Heart left ventricle (tissue), 16 donors: ENCODE data around the gene TOR4A. TPM values are rescaled to one million over a fixed set of nuclear protein-coding genes. Genes with fewer than 3 reads are reported as not detected.

Experiments
- ATAC-seq, 4 donors: fragments of 200-7000 bp; cut with Tn5 transposase; one replicate each; pipeline ENCODE4 v1.9.1; 2020 to 2022; ENCODE audit warnings: moderate library complexity in 4 of 4, mild to moderate bottlenecking in 3 of 4, moderate number of reproducible peaks in 1 of 4
- DNase-seq, 5 donors: peaks; one replicate each; pipeline ENCODE4 v3.0.0-alpha.2; 2020
- H3K27ac ChIP-seq, 12 donors: fragments of 200-600 bp; sonication (generic) in 4 of 12; one replicate each; pipeline versions ENCODE4 v1.5.0 to v1.8.0; 2016 to 2022; ENCODE audit warnings: mild to moderate bottlenecking in 2 of 12
- H3K27me3 ChIP-seq, 9 donors: fragments of 200-600 bp; sonication (generic) in 2 of 9; one replicate each; pipeline versions ENCODE4 v1.5.1 to v1.8.0; 2016 to 2022; ENCODE audit warnings: mild to moderate bottlenecking in 3 of 9
- H3K36me3 ChIP-seq, 9 donors: fragments of 200-600 bp; sonication (generic) in 2 of 9; one replicate each; pipeline versions ENCODE4 v1.5.0 to v1.8.0; 2018 to 2022; ENCODE audit warnings: mild to moderate bottlenecking in 2 of 9
- H3K4me1 ChIP-seq, 12 donors: fragments of 200-600 bp; sonication (generic) in 4 of 12; one replicate each; pipeline versions ENCODE4 v1.5.0 to v1.8.0; 2016 to 2022; ENCODE audit warnings: mild to moderate bottlenecking in 3 of 12
- H3K4me3 ChIP-seq, 12 donors: fragments of 200-600 bp; sonication (generic) in 4 of 12; one replicate each; pipeline versions ENCODE4 v1.5.0 to v1.8.0; 2017 to 2022; ENCODE audit warnings: mild to moderate bottlenecking in 9 of 12, moderate library complexity in 4 of 12
- H3K9me3 ChIP-seq, 12 donors: fragments of 200-600 bp; sonication (generic) in 4 of 12; one replicate each; pipeline versions ENCODE4 v1.5.0 to v1.8.0; 2016 to 2022; ENCODE audit warnings: mild to moderate bottlenecking in 1 of 12
- POLR2A ChIP-seq, 2 donors: fragments of 450-650 bp; IDR thresholded peaks; one replicate each; pipeline ENCODE4 v1.6.1; 2017; ENCODE audit warnings: antibody characterized with exemption in 2 of 2, mild to moderate bottlenecking in 2 of 2, moderate library complexity in 2 of 2
- WGBS, 4 donors: extraction: QIAGEN DNeasy Blood & Tissue Kit in 2 of 4; methylation state at CpG; one replicate each; pipeline versions ENCODE4 v1.1.5 to v1.1.7; 2013 to 2018; 5-methylcytosine and 5-hydroxymethylcytosine counted together
- intact Hi-C, 10 donors: fragments of 100-400 bp; cut with DNase I; formaldehyde crosslinking; loops; one replicate each; pipeline versions ENCODE4 v1.11.1 to v1.14.2; 2022
- polyA plus RNA-seq, 2 donors: library from polyadenylated mRNA; stranded (reverse); fragments of 200-250 nt; gene quantifications; one replicate each; pipeline ENCODE4 v1.2.3, GENCODE V29; 2013
- total RNA-seq, 9 donors: library from RNA; depleted of rRNA in 2 of 9; stranded (reverse); fragments of >200 nt in 2 of 9; fragmentation: NEBNext Ultra II Directional in 3 of 9; extraction: Animal tissue kit (Norgen Biotek cat#: 25700) in 3 of 9; gene quantifications; one replicate each; pipeline versions ENCODE4 v1.1.0 to v1.2.4, GENCODE V29; 2016 to 2023
- TF ChIP-seq, protein P1 (sequence below), 12 donors: fragments of 200-600 bp; sonication (generic) in 4 of 12; IDR thresholded peaks; one replicate each; pipeline versions ENCODE4 v1.5.0 to v1.8.0; 2018 to 2022; ENCODE audit warnings: antibody characterized with exemption in 12 of 12, mild to moderate bottlenecking in 5 of 12
- donor health status: ischemic (EF 13 %, LVEDD 7.1; RV severe dilation, severe dysfunction).
- donor health status: healthy with polysubstance abuse.
- donor health status: DM: no; HTN: yes; CAD: no.
- donor health status: DM: no; HTN: no; CAD: no.
- donor health status: ischemic (EF 25% LVEDD 6.9; RV normal size, moderate dysfunction).
- donor health status: ischemic (EF 25% LVEDD 5.7; RV mildly dilated, moderate dysfunction).
- donor health status: healthy.
- donor health status: DM: yes; HTN: yes; CAD: no.
- donor health status: ischemic (EF 35%, LVEDD 5.7; RV mildly dilated, moderate dysfunction).
- donor health status: nonischemic (EF 11% LVEDD 7.7; RV severe dilation, severe dysfunction).
- donor health status: DM: yes; HTN: yes; CAD: no.
- donor health status: PGD.
- donor health status: ischemic (EF 29% LVEDD 5.4; RV normal size, mild dysfunction).
- donor health status: nonischemic (EF 23%, LVEDD 6.1; RV moderate dilation, normal function).

The TOR4A gene
- total and polyA plus RNA-seq, 11 donors, result 6.6 to 46.4 (median 16.4) TPM

DNA sequence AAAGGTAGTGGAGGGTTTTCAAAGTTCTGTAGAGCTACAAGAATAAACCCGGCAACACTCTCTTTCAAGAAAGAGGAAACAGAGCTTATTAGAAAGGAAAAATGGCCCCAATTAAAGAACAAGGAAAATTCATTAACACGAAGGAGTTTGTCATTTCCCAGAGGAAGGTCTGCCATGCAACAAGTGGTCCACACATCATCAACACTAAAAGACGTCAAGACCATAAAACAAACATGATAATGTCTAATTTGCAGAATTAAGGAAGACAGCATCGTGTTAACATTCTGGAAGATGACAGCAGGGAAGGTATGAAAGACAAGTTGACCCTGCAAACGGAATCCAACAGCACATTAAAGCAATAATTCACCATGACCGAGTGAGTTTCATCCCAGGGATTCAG, 53.2 kb downstream of the TOR4A start:
- ATAC-seq, result no peak
- H3K27me3 ChIP-seq, result no peaks in the 10 kb centered on the region
- no peaks in the 10 kb centered on the region for H3K4me1 ChIP-seq
- no peak for DNase-seq
- WGBS, 4 donors, result 80 to 86% (median 85%) methylated on average over 6 of the region's 6 CpGs
- intact Hi-C loops, result no loop called here
- H3K4me3 ChIP-seq, result no peak overlapping the region
- H3K27ac ChIP-seq, result no peak overlapping the region
- no peak for TF ChIP-seq POLR2A (IDR thresholded peaks at IDR 0.05)
- TF ChIP-seq, protein P1, sequence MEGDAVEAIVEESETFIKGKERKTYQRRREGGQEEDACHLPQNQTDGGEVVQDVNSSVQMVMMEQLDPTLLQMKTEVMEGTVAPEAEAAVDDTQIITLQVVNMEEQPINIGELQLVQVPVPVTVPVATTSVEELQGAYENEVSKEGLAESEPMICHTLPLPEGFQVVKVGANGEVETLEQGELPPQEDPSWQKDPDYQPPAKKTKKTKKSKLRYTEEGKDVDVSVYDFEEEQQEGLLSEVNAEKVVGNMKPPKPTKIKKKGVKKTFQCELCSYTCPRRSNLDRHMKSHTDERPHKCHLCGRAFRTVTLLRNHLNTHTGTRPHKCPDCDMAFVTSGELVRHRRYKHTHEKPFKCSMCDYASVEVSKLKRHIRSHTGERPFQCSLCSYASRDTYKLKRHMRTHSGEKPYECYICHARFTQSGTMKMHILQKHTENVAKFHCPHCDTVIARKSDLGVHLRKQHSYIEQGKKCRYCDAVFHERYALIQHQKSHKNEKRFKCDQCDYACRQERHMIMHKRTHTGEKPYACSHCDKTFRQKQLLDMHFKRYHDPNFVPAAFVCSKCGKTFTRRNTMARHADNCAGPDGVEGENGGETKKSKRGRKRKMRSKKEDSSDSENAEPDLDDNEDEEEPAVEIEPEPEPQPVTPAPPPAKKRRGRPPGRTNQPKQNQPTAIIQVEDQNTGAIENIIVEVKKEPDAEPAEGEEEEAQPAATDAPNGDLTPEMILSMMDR (IDR thresholded peaks at IDR 0.05), result no peak
- H3K36me3 ChIP-seq, result no peaks in the 10 kb centered on the region
- peaks cover 0 to under 1% (median 0%) of the 10 kb centered on the region in 12 donors for H3K9me3 ChIP-seq

- intact Hi-C loops, result no loop called here
- TF ChIP-seq POLR2A (IDR thresholded peaks at IDR 0.05), result no peak
- TF ChIP-seq, protein P1 (IDR thresholded peaks at IDR 0.05), result no peak
- Histone ChIP-seq H3K27ac (no peak overlapping the region), H3K4me3 (no peak overlapping the region), H3K4me1 (no peaks in the 10 kb centered on the region), H3K27me3 (no peaks in the 10 kb centered on the region), H3K9me3 (peaks cover 0 to 13% (median 3%) of the 10 kb centered on the region in 12 donors), H3K36me3 (peaks cover 0 to 5% (median 0%) of the 10 kb centered on the region in 9 donors)
- ATAC-seq, result no peak
- WGBS, 4 donors, result 94 to 97% (median 95%) methylated on average over 9 of the region's 9 CpGs
- no peak for DNase-seq
These were observed 54.4 kb downstream of the TOR4A start for GRCh38 chr9:137331929-137332328.

Other genes with a start within 250 kb of the TOR4A start
- 10 to 100 TPM; 19.1 to 44.3 (median 33.4) TPM for gene ABCA2, start 249.5 kb upstream of the TOR4A start, total RNA-seq
- 10 to 100 TPM; 13.1 to 30.6 TPM for gene ABCA2, start 249.5 kb upstream of the TOR4A start, polyA plus RNA-seq
- under 1 TPM in 2 of 9 donors, not detected in 7; 0.15 to 0.48 TPM for gene FUT7, start 245.6 kb upstream of the TOR4A start, total RNA-seq
- under 1 TPM in 1 of 2 donors, not detected in 1; 0.17 TPM for gene FUT7, start 245.6 kb upstream of the TOR4A start, polyA plus RNA-seq
- gene NPDC1, start 231.5 kb upstream of the TOR4A start, total RNA-seq, result 100 to 1,000 TPM in 1 of 9 donors, 10 to 100 TPM in 8; 45.1 to 114 (median 55.1) TPM
- gene NPDC1, start 231.5 kb upstream of the TOR4A start, polyA plus RNA-seq, result 10 to 100 TPM; 38.4 to 71.7 TPM
- 1 to 10 TPM in 8 of 9 donors, under 1 TPM in 1; 0.85 to 2.9 (median 1.2) TPM for gene ENTPD2, start 223.7 kb upstream of the TOR4A start, total RNA-seq
- gene ENTPD2, start 223.7 kb upstream of the TOR4A start, polyA plus RNA-seq, result 1 to 10 TPM in 1 of 2 donors, under 1 TPM in 1; 0.50 to 1.2 TPM
- gene SAPCD2, start 207.2 kb upstream of the TOR4A start, total RNA-seq, result 1 to 10 TPM in 1 of 9 donors, under 1 TPM in 8; 0.09 to 2.0 (median 0.20) TPM
- under 1 TPM; 0.15 to 0.22 TPM for gene SAPCD2, start 207.2 kb upstream of the TOR4A start, polyA plus RNA-seq
- 10 to 100 TPM in 4 of 9 donors, 1 to 10 TPM in 5; 5.9 to 15.1 (median 9.4) TPM for gene UAP1L1, start 200.2 kb upstream of the TOR4A start, total RNA-seq
- gene UAP1L1, start 200.2 kb upstream of the TOR4A start, polyA plus RNA-seq, result 10 to 100 TPM in 1 of 2 donors, 1 to 10 TPM in 1; 3.9 to 12.4 TPM
- gene MAN1B1, start 190.7 kb upstream of the TOR4A start, total RNA-seq, result 10 to 100 TPM; 17.6 to 40.6 (median 21.7) TPM
- gene MAN1B1, start 190.7 kb upstream of the TOR4A start, polyA plus RNA-seq, result 10 to 100 TPM; 26.7 to 29.5 TPM
- 100 to 1,000 TPM in 8 of 9 donors, 10 to 100 TPM in 1; 96.6 to 137 (median 119) TPM for gene DPP7, start 163.0 kb upstream of the TOR4A start, total RNA-seq
- gene DPP7, start 163.0 kb upstream of the TOR4A start, polyA plus RNA-seq, result 100 to 1,000 TPM; 112 to 260 TPM
- gene GRIN1, start 138.6 kb upstream of the TOR4A start, total RNA-seq, result not detected
- gene GRIN1, start 138.6 kb upstream of the TOR4A start, polyA plus RNA-seq, result under 1 TPM in 1 of 2 donors, not detected in 1; 0.10 TPM
- gene LRRC26, start 107.7 kb upstream of the TOR4A start, total RNA-seq, result not detected
- gene LRRC26, start 107.7 kb upstream of the TOR4A start, polyA plus RNA-seq, result not detected
- gene TMEM210, start 105.7 kb upstream of the TOR4A start, total RNA-seq, result not detected
- not detected for gene TMEM210, start 105.7 kb upstream of the TOR4A start, polyA plus RNA-seq
- gene ANAPC2, start 89.2 kb upstream of the TOR4A start, total RNA-seq, result 10 to 100 TPM; 14.3 to 35.9 (median 28.9) TPM
- gene ANAPC2, start 89.2 kb upstream of the TOR4A start, polyA plus RNA-seq, result 10 to 100 TPM; 26.6 to 33.4 TPM
- gene SSNA1, start 89.0 kb upstream of the TOR4A start, total RNA-seq, result 100 to 1,000 TPM in 2 of 9 donors, 10 to 100 TPM in 7; 46.0 to 123 (median 59.9) TPM
- gene SSNA1, start 89.0 kb upstream of the TOR4A start, polyA plus RNA-seq, result 100 to 1,000 TPM; 120 to 161 TPM
- gene TPRN, start 77.0 kb upstream of the TOR4A start, total RNA-seq, result 10 to 100 TPM; 11.5 to 18.0 (median 16.6) TPM
- gene TPRN, start 77.0 kb upstream of the TOR4A start, polyA plus RNA-seq, result 10 to 100 TPM; 12.5 to 16.7 TPM
- 10 to 100 TPM; 30.8 to 43.7 (median 39.9) TPM for gene TMEM203, start 72.1 kb upstream of the TOR4A start, total RNA-seq
- gene TMEM203, start 72.1 kb upstream of the TOR4A start, polyA plus RNA-seq, result 10 to 100 TPM; 49.8 to 52.0 TPM
- gene NDOR1, start 72.0 kb upstream of the TOR4A start, total RNA-seq, result 1 to 10 TPM; 4.5 to 9.6 (median 6.1) TPM
- gene NDOR1, start 72.0 kb upstream of the TOR4A start, polyA plus RNA-seq, result 1 to 10 TPM; 6.2 to 9.2 TPM
- 10 to 100 TPM in 7 of 9 donors, 1 to 10 TPM in 2; 6.9 to 34.1 (median 22.5) TPM for gene RNF208, start 55.5 kb upstream of the TOR4A start, total RNA-seq
- 10 to 100 TPM in 1 of 2 donors, 1 to 10 TPM in 1; 9.3 to 72.7 TPM for gene RNF208, start 55.5 kb upstream of the TOR4A start, polyA plus RNA-seq
- gene CYSRT1, start 52.6 kb upstream of the TOR4A start, total RNA-seq, result under 1 TPM in 6 of 9 donors, not detected in 3; 0.22 to 0.61 (median 0.29) TPM
- gene CYSRT1, start 52.6 kb upstream of the TOR4A start, polyA plus RNA-seq, result under 1 TPM; 0.14 to 0.27 TPM
- not detected for gene RNF224, start 50.2 kb upstream of the TOR4A start, total RNA-seq
- gene RNF224, start 50.2 kb upstream of the TOR4A start, polyA plus RNA-seq, result not detected
- not detected for gene SLC34A3, start 46.8 kb upstream of the TOR4A start, total RNA-seq
- gene SLC34A3, start 46.8 kb upstream of the TOR4A start, polyA plus RNA-seq, result not detected
- 100 to 1,000 TPM; 244 to 769 (median 456) TPM for gene TUBB4B, start 36.4 kb upstream of the TOR4A start, total RNA-seq
- 100 to 1,000 TPM; 705 to 900 TPM for gene TUBB4B, start 36.4 kb upstream of the TOR4A start, polyA plus RNA-seq
- under 1 TPM in 2 of 9 donors, not detected in 7; 0.23 to 0.31 TPM for gene STPG3, start 26.4 kb upstream of the TOR4A start, total RNA-seq
- under 1 TPM in 1 of 2 donors, not detected in 1; 0.61 TPM for gene STPG3, start 26.4 kb upstream of the TOR4A start, polyA plus RNA-seq
- 10 to 100 TPM; 32.5 to 55.5 (median 38.1) TPM for gene NELFB, start 22.4 kb upstream of the TOR4A start, total RNA-seq
- gene NELFB, start 22.4 kb upstream of the TOR4A start, polyA plus RNA-seq, result 10 to 100 TPM; 31.4 to 77.8 TPM
- gene NRARP, start 24.5 kb downstream of the TOR4A start, total RNA-seq, result 10 to 100 TPM in 5 of 9 donors, 1 to 10 TPM in 4; 6.4 to 15.8 (median 10.3) TPM
- gene NRARP, start 24.5 kb downstream of the TOR4A start, polyA plus RNA-seq, result 1 to 10 TPM; 1.6 to 4.2 TPM
- 10 to 100 TPM in 2 of 9 donors, 1 to 10 TPM in 7; 4.1 to 12.9 (median 8.6) TPM for gene EXD3, start 145.4 kb downstream of the TOR4A start, total RNA-seq
- gene EXD3, start 145.4 kb downstream of the TOR4A start, polyA plus RNA-seq, result 10 to 100 TPM in 1 of 2 donors, 1 to 10 TPM in 1; 5.6 to 15.2 TPM
- gene NOXA1, start 145.7 kb downstream of the TOR4A start, total RNA-seq, result 1 to 10 TPM in 8 of 9 donors, under 1 TPM in 1; 0.81 to 5.5 (median 2.7) TPM
- 1 to 10 TPM in 1 of 2 donors, under 1 TPM in 1; 0.44 to 4.1 TPM for gene NOXA1, start 145.7 kb downstream of the TOR4A start, polyA plus RNA-seq
- gene ENTPD8, start 163.6 kb downstream of the TOR4A start, total RNA-seq, result not detected
- gene ENTPD8, start 163.6 kb downstream of the TOR4A start, polyA plus RNA-seq, result not detected
- gene NSMF, start 181.6 kb downstream of the TOR4A start, total RNA-seq, result 10 to 100 TPM in 8 of 9 donors, 1 to 10 TPM in 1; 7.5 to 21.0 (median 12.6) TPM
- gene NSMF, start 181.6 kb downstream of the TOR4A start, polyA plus RNA-seq, result 10 to 100 TPM; 17.3 to 22.1 TPM